ENCODE data around the gene MYO1G. TPM values are rescaled to one million over a fixed set of nuclear protein-coding genes. Genes with fewer than 3 reads are reported as not detected.

The MYO1G gene
- total and polyA plus RNA-seq, 4 donors: 0.56 to 3.9 (median 2.1) TPM

GRCh38 chr7:44955733-44956132, 23.1 kb downstream of the MYO1G start:
- 73% methylated on average over 2 of the region's 2 CpGs for WGBS
- Histone ChIP-seq H3K27ac (ENCODE audit: low read depth in 1 of 2, low read length in 2 of 2) (no peak overlapping the region), H3K9ac (ENCODE audit: low read depth in 1 of 2, low read length in 2 of 2) (no peak overlapping the region), H3K4me1 (ENCODE audit: control insufficient read depth in 4 of 4, insufficient read depth in 4 of 4, low read length in 3 of 4) (no peaks in the 10 kb centered on the region), H3K9me3 (ENCODE audit: control insufficient read depth in 4 of 4, low read length in 3 of 4) (no peaks in the 10 kb centered on the region), H3K4me3 (ENCODE audit: low read depth in 1 of 3, low read length in 3 of 3) (no peak overlapping the region), H3K27me3 (ENCODE audit: control insufficient read depth in 4 of 4, insufficient read depth in 4 of 4, low read length in 3 of 4) (no peaks in the 10 kb centered on the region), H3K36me3 (ENCODE audit: control insufficient read depth in 4 of 4, insufficient read depth in 3 of 4, low read depth in 1 of 4, low read length in 3 of 4) (no peaks in the 10 kb centered on the region)
- no peak for DNase-seq (ENCODE audit: low spot score)
- TF ChIP-seq, protein P1, sequence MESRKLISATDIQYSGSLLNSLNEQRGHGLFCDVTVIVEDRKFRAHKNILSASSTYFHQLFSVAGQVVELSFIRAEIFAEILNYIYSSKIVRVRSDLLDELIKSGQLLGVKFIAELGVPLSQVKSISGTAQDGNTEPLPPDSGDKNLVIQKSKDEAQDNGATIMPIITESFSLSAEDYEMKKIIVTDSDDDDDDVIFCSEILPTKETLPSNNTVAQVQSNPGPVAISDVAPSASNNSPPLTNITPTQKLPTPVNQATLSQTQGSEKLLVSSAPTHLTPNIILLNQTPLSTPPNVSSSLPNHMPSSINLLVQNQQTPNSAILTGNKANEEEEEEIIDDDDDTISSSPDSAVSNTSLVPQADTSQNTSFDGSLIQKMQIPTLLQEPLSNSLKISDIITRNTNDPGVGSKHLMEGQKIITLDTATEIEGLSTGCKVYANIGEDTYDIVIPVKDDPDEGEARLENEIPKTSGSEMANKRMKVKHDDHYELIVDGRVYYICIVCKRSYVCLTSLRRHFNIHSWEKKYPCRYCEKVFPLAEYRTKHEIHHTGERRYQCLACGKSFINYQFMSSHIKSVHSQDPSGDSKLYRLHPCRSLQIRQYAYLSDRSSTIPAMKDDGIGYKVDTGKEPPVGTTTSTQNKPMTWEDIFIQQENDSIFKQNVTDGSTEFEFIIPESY (IDR thresholded peaks at IDR 0.05): no peak
- no peak for TF ChIP-seq TAF1 (conservative IDR thresholded peaks at IDR 0.05)
- TF ChIP-seq SP1 (IDR thresholded peaks at IDR 0.05): no peak
- no peak for TF ChIP-seq MAX (IDR thresholded peaks at IDR 0.05)
- no peak for TF ChIP-seq REST (IDR thresholded peaks at IDR 0.05)
- no peak for TF ChIP-seq RXRA (IDR thresholded peaks at IDR 0.05)
- TF ChIP-seq HNF4G (IDR thresholded peaks at IDR 0.05): no peak
- no peak for TF ChIP-seq NR2F2 (IDR thresholded peaks at IDR 0.05)
- TF ChIP-seq ATF3 (IDR thresholded peaks at IDR 0.05): no peak
- no peak for TF ChIP-seq GABPA (IDR thresholded peaks at IDR 0.05 in 1 of 2, conservative IDR thresholded peaks at IDR 0.05 in 1 of 2)
- no peak for TF ChIP-seq RAD21 (IDR thresholded peaks at IDR 0.05)
- no peak for TF ChIP-seq JUND (IDR thresholded peaks at IDR 0.05)

DNA sequence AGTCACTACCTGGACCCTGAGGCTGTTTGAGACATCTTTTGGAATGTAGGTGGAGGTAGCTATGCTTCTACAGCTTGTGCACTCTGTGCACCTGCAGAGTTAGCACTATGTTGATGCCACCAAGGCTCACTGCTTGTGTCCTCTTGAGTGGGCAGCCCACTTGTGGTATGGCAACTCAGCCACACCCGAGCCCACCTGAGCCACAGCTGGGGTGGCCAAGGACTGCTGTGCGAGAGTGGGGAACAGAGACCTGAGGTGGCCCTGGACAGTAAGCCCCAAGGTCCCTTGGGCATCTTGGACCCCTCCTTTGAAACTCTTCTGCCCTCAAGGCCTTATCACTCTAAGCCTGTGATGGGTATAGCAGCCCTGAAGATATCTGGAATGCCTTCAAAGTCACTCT, 25.7 kb downstream of the MYO1G start:
- H3K27me3 ChIP-seq (ENCODE audit: control insufficient read depth in 4 of 4, insufficient read depth in 4 of 4, low read length in 3 of 4): no peaks in the 10 kb centered on the region
- no peaks in the 10 kb centered on the region for H3K9me3 ChIP-seq (ENCODE audit: control insufficient read depth in 4 of 4, low read length in 3 of 4)
- no peak for DNase-seq (ENCODE audit: low spot score)
- no peaks in the 10 kb centered on the region for H3K4me1 ChIP-seq (ENCODE audit: control insufficient read depth in 4 of 4, insufficient read depth in 4 of 4, low read length in 3 of 4)
- no peaks in the 10 kb centered on the region for H3K36me3 ChIP-seq (ENCODE audit: control insufficient read depth in 4 of 4, insufficient read depth in 3 of 4, low read depth in 1 of 4, low read length in 3 of 4)
- no peak overlapping the region for H3K27ac ChIP-seq (ENCODE audit: low read depth in 1 of 2, low read length in 2 of 2)
- TF ChIP-seq YY1 (IDR thresholded peaks at IDR 0.05): no peak
- no peak for TF ChIP-seq ATF3 (IDR thresholded peaks at IDR 0.05)
- TF ChIP-seq, protein P1 (IDR thresholded peaks at IDR 0.05): no peak
- TF ChIP-seq JUND (IDR thresholded peaks at IDR 0.05): no peak
- TF ChIP-seq GABPA (IDR thresholded peaks at IDR 0.05 in 1 of 2, conservative IDR thresholded peaks at IDR 0.05 in 1 of 2): no peak
- no peak for TF ChIP-seq CTCF (IDR thresholded peaks at IDR 0.05; ENCODE audit: low read depth, low read length, missing input control)
- no peak for TF ChIP-seq RXRA (IDR thresholded peaks at IDR 0.05)
- TF ChIP-seq HNF4G (IDR thresholded peaks at IDR 0.05): no peak
- no peak overlapping the region for H3K4me3 ChIP-seq (ENCODE audit: low read depth in 1 of 3, low read length in 3 of 3)
- WGBS: 96% methylated on average over 2 of the region's 2 CpGs
- no peak overlapping the region for H3K9ac ChIP-seq (ENCODE audit: low read depth in 1 of 2, low read length in 2 of 2)

Data from liver (tissue), 9 donors.